K562 (cell line): ENCODE data around the gene SMARCA4. TPM values are rescaled to one million over a fixed set of nuclear protein-coding genes. Genes with fewer than 3 reads are reported as not detected.

Experiments used
- BCOR ChIP-seq: fragments of 450-650 bp; IDR thresholded peaks from 2 replicates; pipeline ENCODE4 v1.6.1; 2016
- CHD1 ChIP-seq: fragments of 200-600 bp; sonication (generic); IDR thresholded peaks from one replicate; pipeline ENCODE4 v1.6.1; 2012; ENCODE audit warnings: mild to moderate bottlenecking, moderate library complexity, low read length, inconsistent platforms
- ERF ChIP-seq: fragments of 450-650 bp; formaldehyde crosslinking; IDR thresholded peaks from 2 replicates; pipeline ENCODE4 v1.4.0; 2020; ENCODE audit warnings: mild to moderate bottlenecking, mixed read lengths
- ETV5 ChIP-seq: sonication (generic); formaldehyde crosslinking; IDR thresholded peaks from 2 replicates; pipeline ENCODE4 v1.4.0; 2020; ENCODE audit warnings: low read depth, mild to moderate bottlenecking, missing genetic modification reagents
- HDGF ChIP-seq: fragments of 450-650 bp; IDR thresholded peaks from 2 replicates; pipeline ENCODE4 v1.6.1; 2016
- POLR2A ChIP-seq: fragments of 450-650 bp; conservative IDR thresholded peaks from 2 replicates; pipeline ENCODE4 v1.6.1; 2016
- POLR2AphosphoS5 ChIP-seq: IDR thresholded peaks from 2 replicates; pipeline ENCODE4 v1.6.1; 2011; ENCODE audit warnings: mild to moderate bottlenecking, low read depth, low read length, moderate library complexity; ENCODE audit not compliant: control insufficient read depth, insufficient read depth
- PRPF4 ChIP-seq: fragments of 200-400 bp; formaldehyde crosslinking; IDR thresholded peaks from one replicate; pipeline ENCODE4 v1.6.1; 2017; ENCODE audit warnings: low read length, low read depth, mild to moderate bottlenecking; ENCODE audit not compliant: insufficient read depth, poor library complexity, severe bottlenecking
- SIN3B ChIP-seq: fragments of 450-650 bp; IDR thresholded peaks from 2 replicates; pipeline ENCODE4 v1.6.1; 2017; ENCODE audit warnings: low read depth, mild to moderate bottlenecking, moderate library complexity
- SMAD1 ChIP-seq: fragments of 150-350 bp; IDR thresholded peaks from 2 replicates; pipeline ENCODE4 v1.6.1; 2014; ENCODE audit warnings: low read length, low read depth; ENCODE audit not compliant: partially characterized antibody
- polyA plus RNA-seq, 8 experiments: library from polyadenylated mRNA; depleted of rRNA in 4 of 8; stranded (reverse) in 5 of 8; unstranded in 3 of 8; fragments of >200 nt; fragmentation: Nextera tagmentation in 2 of 8; fragmentation: Illumina TruSeq in 1 of 8; extraction: Ambion mirVana in 2 of 8; extraction: Trizol in 1 of 8; gene quantifications; 2 replicates each; pipeline versions ENCODE4 v1.2.1 to v1.2.3, GENCODE V29; 2011 to 2014; ENCODE audit warnings: inconsistent platforms in 1 of 8, missing spikeins in 1 of 8
- total RNA-seq, 7 experiments: library from RNA; depleted of rRNA in 6 of 7; stranded (reverse); fragments of >200 nt in 6 of 7; fragmentation: Illumina TruSeq in 2 of 7; extraction: Trizol in 2 of 7; gene quantifications; 2 replicates each; pipeline versions ENCODE4 v1.2.1 to v1.2.3, GENCODE V29; 2011 to 2021; ENCODE audit warnings: low replicate concordance in 1 of 7
- TF ChIP-seq, protein P1 (sequence below): sonication (generic); formaldehyde crosslinking; IDR thresholded peaks from 2 replicates; pipeline ENCODE4 v1.8.0; 2023; ENCODE audit warnings: mild to moderate bottlenecking, missing genetic modification reagents
- TF ChIP-seq, protein P2 (sequence below): sonication (generic); formaldehyde crosslinking; IDR thresholded peaks from 2 replicates; pipeline ENCODE4 v1.8.0; 2022; ENCODE audit warnings: missing genetic modification reagents, mild to moderate bottlenecking, moderate library complexity, borderline replicate concordance
- TF ChIP-seq, protein P3 (sequence below): fragments of 450-650 bp; formaldehyde crosslinking; conservative IDR thresholded peaks from 2 replicates; pipeline ENCODE4 v1.4.0; 2022; ENCODE audit warnings: mild to moderate bottlenecking, missing genetic modification characterization
- TF ChIP-seq, protein P4 (sequence below), 2 experiments: fragments of 450-650 bp; IDR thresholded peaks; 2 replicates each; pipeline ENCODE4 v1.6.1; 2016

Gene SMARCA4
- total and polyA plus RNA-seq, 9 of the 15 experiments (the other 6 are each of a cell fraction or from before 2014, with no cell fraction given), result 19.3 to 207 (median 52.1) TPM

DNA sequence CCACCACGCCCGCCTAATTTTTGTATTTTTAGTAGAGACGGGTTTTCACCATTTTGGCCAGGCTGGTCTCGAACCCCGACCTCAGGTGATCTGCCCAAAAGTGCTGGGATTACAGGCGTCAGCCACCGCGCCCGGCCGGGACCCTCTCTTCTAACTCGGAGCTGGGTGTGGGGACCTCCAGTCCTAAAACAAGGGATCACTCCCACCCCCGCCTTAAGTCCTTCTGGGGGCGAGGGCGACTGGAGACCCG lies 129.1 kb downstream of the SMARCA4 start (continued):
- TF ChIP-seq SIN3B, result 0 out of 2 replicates have a peak, but pooled peaks have one; percentile 17
- peak; percentile 65 for TF ChIP-seq POLR2AphosphoS5
- peak; percentile 12; the same call in 1 of the 2 replicates for TF ChIP-seq ETV5
- 0 out of 2 replicates have a peak, but pooled peaks have one; percentile 11 for TF ChIP-seq BCOR
- 0 out of 2 replicates have a peak, but pooled peaks have one; percentile 23 for TF ChIP-seq HDGF
- TF ChIP-seq, protein P1, sequence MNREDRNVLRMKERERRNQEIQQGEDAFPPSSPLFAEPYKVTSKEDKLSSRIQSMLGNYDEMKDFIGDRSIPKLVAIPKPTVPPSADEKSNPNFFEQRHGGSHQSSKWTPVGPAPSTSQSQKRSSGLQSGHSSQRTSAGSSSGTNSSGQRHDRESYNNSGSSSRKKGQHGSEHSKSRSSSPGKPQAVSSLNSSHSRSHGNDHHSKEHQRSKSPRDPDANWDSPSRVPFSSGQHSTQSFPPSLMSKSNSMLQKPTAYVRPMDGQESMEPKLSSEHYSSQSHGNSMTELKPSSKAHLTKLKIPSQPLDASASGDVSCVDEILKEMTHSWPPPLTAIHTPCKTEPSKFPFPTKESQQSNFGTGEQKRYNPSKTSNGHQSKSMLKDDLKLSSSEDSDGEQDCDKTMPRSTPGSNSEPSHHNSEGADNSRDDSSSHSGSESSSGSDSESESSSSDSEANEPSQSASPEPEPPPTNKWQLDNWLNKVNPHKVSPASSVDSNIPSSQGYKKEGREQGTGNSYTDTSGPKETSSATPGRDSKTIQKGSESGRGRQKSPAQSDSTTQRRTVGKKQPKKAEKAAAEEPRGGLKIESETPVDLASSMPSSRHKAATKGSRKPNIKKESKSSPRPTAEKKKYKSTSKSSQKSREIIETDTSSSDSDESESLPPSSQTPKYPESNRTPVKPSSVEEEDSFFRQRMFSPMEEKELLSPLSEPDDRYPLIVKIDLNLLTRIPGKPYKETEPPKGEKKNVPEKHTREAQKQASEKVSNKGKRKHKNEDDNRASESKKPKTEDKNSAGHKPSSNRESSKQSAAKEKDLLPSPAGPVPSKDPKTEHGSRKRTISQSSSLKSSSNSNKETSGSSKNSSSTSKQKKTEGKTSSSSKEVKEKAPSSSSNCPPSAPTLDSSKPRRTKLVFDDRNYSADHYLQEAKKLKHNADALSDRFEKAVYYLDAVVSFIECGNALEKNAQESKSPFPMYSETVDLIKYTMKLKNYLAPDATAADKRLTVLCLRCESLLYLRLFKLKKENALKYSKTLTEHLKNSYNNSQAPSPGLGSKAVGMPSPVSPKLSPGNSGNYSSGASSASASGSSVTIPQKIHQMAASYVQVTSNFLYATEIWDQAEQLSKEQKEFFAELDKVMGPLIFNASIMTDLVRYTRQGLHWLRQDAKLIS (CRISPR knock-in tag), result peak; percentile 46; the same call in 1 of the 2 replicates
- peak; percentile 35; the same call in 1 of the 2 replicates for TF ChIP-seq ERF (CRISPR knock-in tag)
- TF ChIP-seq, protein P2, sequence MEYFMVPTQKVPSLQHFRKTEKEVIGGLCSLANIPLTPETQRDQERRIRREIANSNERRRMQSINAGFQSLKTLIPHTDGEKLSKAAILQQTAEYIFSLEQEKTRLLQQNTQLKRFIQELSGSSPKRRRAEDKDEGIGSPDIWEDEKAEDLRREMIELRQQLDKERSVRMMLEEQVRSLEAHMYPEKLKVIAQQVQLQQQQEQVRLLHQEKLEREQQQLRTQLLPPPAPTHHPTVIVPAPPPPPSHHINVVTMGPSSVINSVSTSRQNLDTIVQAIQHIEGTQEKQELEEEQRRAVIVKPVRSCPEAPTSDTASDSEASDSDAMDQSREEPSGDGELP (CRISPR knock-in tag), result 0 out of 2 replicates have a peak, but pooled peaks have one; percentile 1
- peak; percentile 18 for TF ChIP-seq SMAD1
- TF ChIP-seq PRPF4, result peak; percentile 64
- TF ChIP-seq POLR2A, result peak; percentile 80; the same call in 1 of the 2 replicates
- TF ChIP-seq CHD1, result peak; percentile 33
- TF ChIP-seq, protein P3, sequence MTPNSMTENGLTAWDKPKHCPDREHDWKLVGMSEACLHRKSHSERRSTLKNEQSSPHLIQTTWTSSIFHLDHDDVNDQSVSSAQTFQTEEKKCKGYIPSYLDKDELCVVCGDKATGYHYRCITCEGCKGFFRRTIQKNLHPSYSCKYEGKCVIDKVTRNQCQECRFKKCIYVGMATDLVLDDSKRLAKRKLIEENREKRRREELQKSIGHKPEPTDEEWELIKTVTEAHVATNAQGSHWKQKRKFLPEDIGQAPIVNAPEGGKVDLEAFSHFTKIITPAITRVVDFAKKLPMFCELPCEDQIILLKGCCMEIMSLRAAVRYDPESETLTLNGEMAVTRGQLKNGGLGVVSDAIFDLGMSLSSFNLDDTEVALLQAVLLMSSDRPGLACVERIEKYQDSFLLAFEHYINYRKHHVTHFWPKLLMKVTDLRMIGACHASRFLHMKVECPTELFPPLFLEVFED (CRISPR knock-in tag), result peak; percentile 78
- TF ChIP-seq, protein P4, sequence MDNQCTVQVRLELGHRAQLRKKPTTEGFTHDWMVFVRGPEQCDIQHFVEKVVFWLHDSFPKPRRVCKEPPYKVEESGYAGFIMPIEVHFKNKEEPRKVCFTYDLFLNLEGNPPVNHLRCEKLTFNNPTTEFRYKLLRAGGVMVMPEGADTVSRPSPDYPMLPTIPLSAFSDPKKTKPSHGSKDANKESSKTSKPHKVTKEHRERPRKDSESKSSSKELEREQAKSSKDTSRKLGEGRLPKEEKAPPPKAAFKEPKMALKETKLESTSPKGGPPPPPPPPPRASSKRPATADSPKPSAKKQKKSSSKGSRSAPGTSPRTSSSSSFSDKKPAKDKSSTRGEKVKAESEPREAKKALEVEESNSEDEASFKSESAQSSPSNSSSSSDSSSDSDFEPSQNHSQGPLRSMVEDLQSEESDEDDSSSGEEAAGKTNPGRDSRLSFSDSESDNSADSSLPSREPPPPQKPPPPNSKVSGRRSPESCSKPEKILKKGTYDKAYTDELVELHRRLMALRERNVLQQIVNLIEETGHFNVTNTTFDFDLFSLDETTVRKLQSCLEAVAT (IDR thresholded peaks at IDR 0.05), result peak; percentile 85
